Epithelial cell of proximal tubule (primary cell): ENCODE data around the gene CERS6. TPM values are rescaled to one million over a fixed set of nuclear protein-coding genes. Genes with fewer than 3 reads are reported as not detected.
"Not testable (repeated sequence)": the region's sequence is repeated elsewhere in the genome, so short reads cannot be mapped to it uniquely, and the experiment has no call there.

Experiments used
- DNase-seq: peaks from one replicate; pipeline ENCODE4 v3.0.0-alpha.2; 2011; ENCODE audit warnings: low read depth
- H3K4me3 ChIP-seq: 2 replicates; pipeline ENCODE4 v1.5.1; 2011; ENCODE audit warnings: low read depth, mild to moderate bottlenecking, low read length
- CTCF ChIP-seq: conservative IDR thresholded peaks from 2 replicates; pipeline ENCODE4 v1.5.1; 2012; ENCODE audit warnings: low read depth, mild to moderate bottlenecking, low read length
- total RNA-seq: library from RNA; depleted of rRNA; stranded (reverse); fragments of >200 nt; gene quantifications from 2 replicates; pipeline ENCODE4 v1.2.3, GENCODE V29; 2015

CERS6 gene
- total RNA-seq, 1 donor from 2014 or later, result 11.6 TPM

GRCh38 chr2:168650781-168651180 is 194.7 kb downstream of the CERS6 start:
- no peak for DNase-seq
- no peak for TF ChIP-seq CTCF
- no peak overlapping the region for H3K4me3 ChIP-seq

GRCh38 chr2:168652997-168653921 is 197.2 kb downstream of the CERS6 start:
- no peak overlapping the region for H3K4me3 ChIP-seq
- no peak for DNase-seq
- no peak for TF ChIP-seq CTCF

- no peak for TF ChIP-seq CTCF
- no peak overlapping the region for H3K4me3 ChIP-seq
- no peak for DNase-seq
These were observed 198.6 kb downstream of the CERS6 start for GRCh38 chr2:168654705-168655104.

GRCh38 chr2:168655207-168655606 is 199.1 kb downstream of the CERS6 start:
- no peak for DNase-seq
- TF ChIP-seq CTCF, result no peak
- no peak overlapping the region for H3K4me3 ChIP-seq

GRCh38 chr2:168657378-168657777 is 201.3 kb downstream of the CERS6 start:
- not testable (repeated sequence) for H3K4me3 ChIP-seq

GRCh38 chr2:168658706-168659105 is 202.6 kb downstream of the CERS6 start:
- no peak for TF ChIP-seq CTCF
- H3K4me3 ChIP-seq, result no peak overlapping the region
- no peak for DNase-seq

More at GRCh38 chr2:168657378-168657777, 201.3 kb downstream of the CERS6 start:
- DNase-seq, result not testable (repeated sequence)

- TF ChIP-seq CTCF, result no peak
- no peak for DNase-seq
- H3K4me3 ChIP-seq, result no peak overlapping the region
These were observed 205.1 kb downstream of the CERS6 start for GRCh38 chr2:168660870-168661862.
